Pancreas (tissue), 10 donors: Measurements from ENCODE around the gene RANBP10. TPM values are rescaled to one million over a fixed set of nuclear protein-coding genes. Genes with fewer than 3 reads are reported as not detected.

ENCODE experiments used
- ATAC-seq, 4 donors: fragments of 200-7000 bp; cut with Tn5 transposase; one replicate each; pipeline versions ENCODE4 v1.8.0 to v1.9.1; 2020; ENCODE audit warnings: mild to moderate bottlenecking in 4 of 4, moderate library complexity in 4 of 4
- DNase-seq, 6 donors: peaks; one replicate each; pipeline ENCODE4 v3.0.0-alpha.2; 2020
- FAIRE-seq: peaks from 2 replicates; lab custom pipeline; 2012; peaks lifted over from hg19 to GRCh38; lab: Jason Lieb, UNC
- H3K27ac ChIP-seq, 4 donors: fragments of 200-600 bp; sonication (generic); 1 replicate in 3 of 4; 2 replicates in 1 of 4; pipeline versions ENCODE4 v1.5.0 to v1.8.0; 2020
- H3K27me3 ChIP-seq, 4 donors: fragments of 200-600 bp; one replicate each; pipeline ENCODE4 v1.8.0; 2021
- H3K36me3 ChIP-seq, 3 donors: fragments of 200-600 bp; sonication (generic) in 1 of 3; one replicate each; pipeline versions ENCODE4 v1.5.0 to v1.8.0; 2020 to 2021
- H3K4me1 ChIP-seq, 3 donors: fragments of 200-600 bp; one replicate each; pipeline ENCODE4 v1.8.0; 2021
- H3K4me3 ChIP-seq, 4 donors: fragments of 200-600 bp; sonication (generic) in 2 of 4; one replicate each; pipeline versions ENCODE4 v1.5.0 to v1.8.0; 2020 to 2021
- H3K9me3 ChIP-seq, 4 donors: fragments of 200-600 bp; one replicate each; pipeline ENCODE4 v1.8.0; 2021
- WGBS, 2 donors: extraction: QIAGEN DNeasy Blood & Tissue Kit; methylation state at CpG; one replicate each; pipeline ENCODE4 v1.1.7; 2013; 5-methylcytosine and 5-hydroxymethylcytosine counted together
- intact Hi-C, 3 donors: fragments of 100-400 bp; cut with DNase I; formaldehyde crosslinking; loops; one replicate each; pipeline versions ENCODE4 v1.11.1 to v1.14.2; 2022
- polyA plus RNA-seq, 2 donors: library from polyadenylated mRNA; stranded (reverse); fragments of 200-250 nt; gene quantifications; one replicate each; pipeline ENCODE4 v1.2.3, GENCODE V29; 2013
- total RNA-seq, 6 donors: library from RNA; stranded (reverse); fragmentation: NEBNext Ultra II Directional in 4 of 6; extraction: Animal tissue kit (Norgen Biotek cat#: 25700) in 4 of 6; gene quantifications; one replicate each; pipeline versions ENCODE4 v1.2.1 to v1.2.4, GENCODE V29; 2021 to 2023
- TF ChIP-seq, protein P1 (sequence below), 4 donors: fragments of 200-600 bp; sonication (generic) in 3 of 4; IDR thresholded peaks; one replicate each; pipeline versions ENCODE4 v1.5.0 to v1.8.0; 2021; ENCODE audit warnings: antibody characterized with exemption in 4 of 4
- donor health status: healthy with polysubstance abuse.
- donor health status: DM: no; HTN: no; CAD: no; lungs with moderate emphysema.
- donor health status: DM: no; HTN: no; CAD: no.
- donor health status: control.
- donor health status: control.
- donor health status: Bipolar disorder and iron deficiency.
- donor health status: DM: yes; HTN: yes; CAD: no.
- donor health status: DM: no; HTN: no; CAD: no.
- donor health status: DM: no; HTN: no; CAD: no.
- donor health status: DM: yes; HTN: yes; CAD: no.

RANBP10 gene
- total and polyA plus RNA-seq, 8 donors, result 8.7 to 15.4 (median 11.6) TPM

- no peak for FAIRE-seq
- Histone ChIP-seq H3K36me3 (no peaks in the 10 kb centered on the region), H3K9me3 (no peaks in the 10 kb centered on the region), H3K4me1 (no peaks in the 10 kb centered on the region), H3K4me3 (no peak overlapping the region), H3K27me3 (no peaks in the 10 kb centered on the region), H3K27ac (no peak overlapping the region)
- intact Hi-C loops, result no loop called here
- DNase-seq, result no peak
- 94 to 98% methylated on average over 3 of the region's 3 CpGs for WGBS, 2 donors
- TF ChIP-seq, protein P1, sequence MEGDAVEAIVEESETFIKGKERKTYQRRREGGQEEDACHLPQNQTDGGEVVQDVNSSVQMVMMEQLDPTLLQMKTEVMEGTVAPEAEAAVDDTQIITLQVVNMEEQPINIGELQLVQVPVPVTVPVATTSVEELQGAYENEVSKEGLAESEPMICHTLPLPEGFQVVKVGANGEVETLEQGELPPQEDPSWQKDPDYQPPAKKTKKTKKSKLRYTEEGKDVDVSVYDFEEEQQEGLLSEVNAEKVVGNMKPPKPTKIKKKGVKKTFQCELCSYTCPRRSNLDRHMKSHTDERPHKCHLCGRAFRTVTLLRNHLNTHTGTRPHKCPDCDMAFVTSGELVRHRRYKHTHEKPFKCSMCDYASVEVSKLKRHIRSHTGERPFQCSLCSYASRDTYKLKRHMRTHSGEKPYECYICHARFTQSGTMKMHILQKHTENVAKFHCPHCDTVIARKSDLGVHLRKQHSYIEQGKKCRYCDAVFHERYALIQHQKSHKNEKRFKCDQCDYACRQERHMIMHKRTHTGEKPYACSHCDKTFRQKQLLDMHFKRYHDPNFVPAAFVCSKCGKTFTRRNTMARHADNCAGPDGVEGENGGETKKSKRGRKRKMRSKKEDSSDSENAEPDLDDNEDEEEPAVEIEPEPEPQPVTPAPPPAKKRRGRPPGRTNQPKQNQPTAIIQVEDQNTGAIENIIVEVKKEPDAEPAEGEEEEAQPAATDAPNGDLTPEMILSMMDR (IDR thresholded peaks at IDR 0.05), result no peak
- ATAC-seq, result no peak
These were observed 56.8 kb downstream of the RANBP10 start for GRCh38 chr16:67749436-67750078.

- no peak overlapping the region for H3K4me3 ChIP-seq
- H3K4me1 ChIP-seq, result no peaks in the 10 kb centered on the region
- TF ChIP-seq, protein P1 (IDR thresholded peaks at IDR 0.05), result no peak
- intact Hi-C loops, result no loop called here
- FAIRE-seq (no peak), DNase-seq (no peak), ATAC-seq (no peak)
- H3K36me3 ChIP-seq, result no peaks in the 10 kb centered on the region
- no peak overlapping the region for H3K27ac ChIP-seq
- 97% methylated on average over 3 of the region's 3 CpGs for WGBS, 2 donors
- H3K27me3 ChIP-seq, result no peaks in the 10 kb centered on the region
- H3K9me3 ChIP-seq, result no peaks in the 10 kb centered on the region
These were observed 57.5 kb downstream of the RANBP10 start for GRCh38 chr16:67748834-67749233.

DNA sequence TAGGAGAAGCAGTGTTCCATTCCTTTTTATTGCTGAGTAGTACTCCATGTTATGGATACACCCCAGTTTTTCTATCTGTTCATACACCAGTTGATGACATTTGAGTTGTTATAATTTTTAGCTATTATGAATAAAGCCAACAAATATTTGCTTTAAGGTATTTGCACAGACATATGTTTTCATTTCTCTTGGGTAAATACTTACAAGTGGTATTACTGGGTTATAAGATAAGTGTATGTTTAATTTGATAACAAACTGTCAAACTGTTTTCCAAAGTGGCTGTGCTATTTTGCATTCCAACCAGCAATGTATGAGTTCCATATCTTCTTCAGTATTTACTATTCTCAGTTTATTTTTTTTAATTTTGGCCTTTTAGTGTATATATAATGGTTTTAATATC, 59.5 kb downstream of the RANBP10 start:
- no peak for FAIRE-seq
- no peak overlapping the region for H3K4me3 ChIP-seq
- no peaks in the 10 kb centered on the region for H3K4me1 ChIP-seq
- TF ChIP-seq, protein P1 (IDR thresholded peaks at IDR 0.05), result no peak
- no peak for ATAC-seq
- H3K27ac ChIP-seq, result no peak overlapping the region
- no peak for DNase-seq
- no peaks in the 10 kb centered on the region for H3K27me3 ChIP-seq
- no peaks in the 10 kb centered on the region for H3K9me3 ChIP-seq
- intact Hi-C loops, result no loop called here
- H3K36me3 ChIP-seq, result no peaks in the 10 kb centered on the region

DNA sequence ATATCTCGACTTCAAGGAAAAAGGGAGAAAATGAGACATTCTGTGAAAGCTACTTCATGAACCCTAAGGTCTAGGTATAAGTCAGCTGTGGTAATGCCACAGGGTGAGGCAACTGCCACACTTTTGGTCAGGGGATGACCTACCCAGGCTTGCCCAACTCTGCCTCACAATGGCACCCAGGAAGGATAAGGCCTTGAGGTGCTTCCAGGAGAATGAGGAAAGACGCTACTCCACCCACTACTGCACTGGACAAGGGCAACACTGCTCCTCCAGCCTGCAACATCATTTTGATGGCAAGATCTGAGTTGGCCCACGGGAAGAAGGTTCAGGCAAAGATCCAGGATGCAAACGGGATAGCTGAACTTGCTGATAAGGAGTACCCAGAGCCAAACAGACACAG, 65.2 kb downstream of the RANBP10 start:
- FAIRE-seq, result no peak
- intact Hi-C loops, result no loop called here
- Histone ChIP-seq H3K9me3 (no peaks in the 10 kb centered on the region), H3K27ac (no peak overlapping the region), H3K4me1 (no peaks in the 10 kb centered on the region), H3K36me3 (no peaks in the 10 kb centered on the region), H3K4me3 (no peak overlapping the region), H3K27me3 (no peaks in the 10 kb centered on the region)
- TF ChIP-seq, protein P1 (IDR thresholded peaks at IDR 0.05), result no peak
- 77 to 83% methylated on average over 4 of the region's 4 CpGs for WGBS, 2 donors
- no peak for ATAC-seq
- no peak for DNase-seq

GRCh38 chr16:67740391-67740790, 66.0 kb downstream of the RANBP10 start:
- intact Hi-C loops, result no loop called here
- ATAC-seq, result no peak
- no peaks in the 10 kb centered on the region for H3K27me3 ChIP-seq
- FAIRE-seq, result no peak
- H3K27ac ChIP-seq, result no peak overlapping the region
- H3K4me3 ChIP-seq, result no peak overlapping the region
- no peaks in the 10 kb centered on the region for H3K36me3 ChIP-seq
- TF ChIP-seq, protein P1 (IDR thresholded peaks at IDR 0.05), result no peak
- WGBS, 2 donors, result 97 to 98% methylated on average over 3 of the region's 3 CpGs
- DNase-seq, result no peak
- no peaks in the 10 kb centered on the region for H3K4me1 ChIP-seq
- H3K9me3 ChIP-seq, result no peaks in the 10 kb centered on the region
